GM19023 (cell line): ENCODE measurements around the gene ABHD14A.
"Not testable (repeated sequence)": the region's sequence is repeated elsewhere in the genome, so short reads cannot be mapped to it uniquely, and the experiment has no call there.

Experiments used
- ATAC-seq: cut with Tn5 transposase; IDR thresholded peaks from one replicate; pipeline ENCODE4 v1.9.1; 2021; ENCODE audit warnings: mild to moderate bottlenecking, moderate library complexity; ENCODE audit not compliant: unreplicated experiment

ABHD14A gene

GRCh38 chr3:51993657-51994056, 18.8 kb downstream of the ABHD14A start:
- not testable (repeated sequence) for ATAC-seq

- no peak for ATAC-seq
Observed at GRCh38 chr3:51994530-51994929, 19.7 kb downstream of the ABHD14A start.

GRCh38 chr3:51995346-51996163, 20.7 kb downstream of the ABHD14A start, which contains the start of gene RPL29:
Gene RPL29 (minus strand): TSS chr3:51995895. CDS start chr3:51995461, 434 bp downstream.
- ATAC-seq: peak; percentile 75

GRCh38 chr3:51997172-51997571, 22.3 kb downstream of the ABHD14A start:
- no peak for ATAC-seq

GRCh38 chr3:51997935-51998596, 23.2 kb downstream of the ABHD14A start:
- no peak for ATAC-seq

GRCh38 chr3:51998774-51999173, 23.9 kb downstream of the ABHD14A start:
- ATAC-seq: no peak

- ATAC-seq: no peak
Observed at GRCh38 chr3:51999846-52000245, 25.0 kb downstream of the ABHD14A start.

GRCh38 chr3:52001443-52001974, 26.6 kb downstream of the ABHD14A start:
- peak; percentile 91 for ATAC-seq

- ATAC-seq: no peak
Observed at GRCh38 chr3:52002748-52003147, 27.9 kb downstream of the ABHD14A start.

GRCh38 chr3:52004163-52004787, 29.4 kb downstream of the ABHD14A start:
- no peak for ATAC-seq

- ATAC-seq: no peak
Observed at GRCh38 chr3:52004906-52005395, 30.1 kb downstream of the ABHD14A start.

- ATAC-seq: no peak
Observed at GRCh38 chr3:52005571-52005986, 30.7 kb downstream of the ABHD14A start.

- ATAC-seq: no peak
Observed at GRCh38 chr3:52006017-52006819, 31.4 kb downstream of the ABHD14A start.

GRCh38 chr3:52006820-52007133, 31.9 kb downstream of the ABHD14A start:
- ATAC-seq: no peak

GRCh38 chr3:52007291-52007690, 32.4 kb downstream of the ABHD14A start:
- ATAC-seq: no peak

- ATAC-seq: no peak
Observed at GRCh38 chr3:52010431-52010830, 35.6 kb downstream of the ABHD14A start.

GRCh38 chr3:52012699-52013098, 37.8 kb downstream of the ABHD14A start:
- ATAC-seq: no peak

- no peak for ATAC-seq
Observed at GRCh38 chr3:52013802-52014598, 39.1 kb downstream of the ABHD14A start.

- no peak for ATAC-seq
Observed at GRCh38 chr3:52014613-52015012, 39.7 kb downstream of the ABHD14A start.
